Stimulated activated naive B cell treated with anti-CD40 and anti-IgM and Interleukin-4, amounts not matched to agents 10 μg/mL and 1 μg/mL and 100 μg/mL, for 72 hours (primary cell): Measurements from ENCODE around the gene KRT4.
"Not testable (repeated sequence)": the region's sequence is repeated elsewhere in the genome, so short reads cannot be mapped to it uniquely, and the experiment has no call there.

Experiments used
- ATAC-seq, 2 donors: fragments of 150-1000 bp; cut with Tn5 transposase; replicated peaks; 2 replicates each; pipeline ENCODE4 v1.10.0; 2021; ENCODE audit warnings: moderate library complexity in 1 of 2
- DNase-seq: peaks from one replicate; pipeline ENCODE4 v3.0.0; 2021
- H3K27ac Mint-ChIP-seq: one replicate; pipeline ENCODE4 v1.8.0; 2022; ENCODE audit warnings: mild to moderate bottlenecking, mixed read lengths
- H3K27me3 Mint-ChIP-seq, 2 donors: one replicate each; pipeline ENCODE4 v1.8.0; 2022; ENCODE audit warnings: mixed read lengths in 2 of 2
- H3K36me3 Mint-ChIP-seq, 2 donors: one replicate each; pipeline ENCODE4 v1.8.0; 2022; ENCODE audit warnings: mixed read lengths in 2 of 2, mild to moderate bottlenecking in 1 of 2
- H3K4me1 Mint-ChIP-seq, 2 donors: one replicate each; pipeline ENCODE4 v1.8.0; 2022; ENCODE audit warnings: mixed read lengths in 2 of 2, mild to moderate bottlenecking in 1 of 2
- H3K4me3 Mint-ChIP-seq, 2 donors: one replicate each; pipeline ENCODE4 v1.8.0; 2022; ENCODE audit warnings: mild to moderate bottlenecking in 2 of 2, mixed read lengths in 2 of 2, moderate library complexity in 1 of 2
- H3K9me3 Mint-ChIP-seq, 2 donors: one replicate each; pipeline ENCODE4 v1.8.0; 2022; ENCODE audit warnings: mixed read lengths in 2 of 2, mild to moderate bottlenecking in 1 of 2

KRT4 gene

DNA sequence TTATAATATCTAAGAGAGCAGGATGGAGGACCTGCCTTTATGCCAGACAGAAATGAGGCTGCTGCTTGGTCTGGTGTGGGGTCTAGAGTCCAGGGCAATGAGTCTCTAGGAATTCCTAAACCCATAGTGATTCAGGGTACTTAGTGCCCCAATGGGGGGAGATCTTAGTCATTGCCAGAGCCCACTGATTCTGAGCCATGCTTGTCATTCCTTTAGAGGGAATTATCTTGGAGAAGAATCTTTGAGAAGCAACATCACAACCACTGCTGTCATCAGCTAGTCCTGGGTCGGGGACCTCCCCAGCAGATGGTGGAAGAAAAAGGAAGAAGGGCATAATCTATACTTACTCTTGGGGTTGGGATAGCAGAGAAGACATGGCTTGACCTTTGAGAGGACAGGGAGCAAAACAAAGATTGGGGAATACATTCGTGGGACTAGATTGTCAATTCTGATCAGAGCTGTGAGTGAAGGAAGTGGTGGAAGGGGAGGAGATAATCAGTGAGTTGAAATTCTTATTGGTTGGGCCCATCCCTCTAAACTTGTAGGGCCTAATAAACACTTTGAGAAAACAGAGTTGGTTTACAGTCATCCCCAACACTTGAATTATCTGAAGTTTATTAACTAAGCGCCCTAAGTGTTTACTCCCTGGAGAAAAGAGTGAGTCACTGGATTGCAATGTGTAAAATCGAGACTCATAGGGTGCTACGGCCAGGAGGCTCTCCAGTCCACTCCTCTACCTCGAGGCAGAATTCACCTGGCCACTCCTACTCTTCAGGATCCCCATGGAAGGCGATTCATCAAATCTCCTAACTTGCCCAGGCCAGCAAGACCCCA lies 15.0 kb downstream of the KRT4 start:
- Mint-ChIP-seq H3K27ac (no peak overlapping the region), H3K27me3 (peaks cover 7 to 18% of the 10 kb centered on the region in 2 donors), H3K4me1 (peaks cover 0 to 4% of the 10 kb centered on the region in 2 donors), H3K36me3 (no peaks in the 10 kb centered on the region), H3K9me3 (no peaks in the 10 kb centered on the region), H3K4me3 (no peak overlapping the region)
- DNase-seq, result no peak
- no peak for ATAC-seq

DNA sequence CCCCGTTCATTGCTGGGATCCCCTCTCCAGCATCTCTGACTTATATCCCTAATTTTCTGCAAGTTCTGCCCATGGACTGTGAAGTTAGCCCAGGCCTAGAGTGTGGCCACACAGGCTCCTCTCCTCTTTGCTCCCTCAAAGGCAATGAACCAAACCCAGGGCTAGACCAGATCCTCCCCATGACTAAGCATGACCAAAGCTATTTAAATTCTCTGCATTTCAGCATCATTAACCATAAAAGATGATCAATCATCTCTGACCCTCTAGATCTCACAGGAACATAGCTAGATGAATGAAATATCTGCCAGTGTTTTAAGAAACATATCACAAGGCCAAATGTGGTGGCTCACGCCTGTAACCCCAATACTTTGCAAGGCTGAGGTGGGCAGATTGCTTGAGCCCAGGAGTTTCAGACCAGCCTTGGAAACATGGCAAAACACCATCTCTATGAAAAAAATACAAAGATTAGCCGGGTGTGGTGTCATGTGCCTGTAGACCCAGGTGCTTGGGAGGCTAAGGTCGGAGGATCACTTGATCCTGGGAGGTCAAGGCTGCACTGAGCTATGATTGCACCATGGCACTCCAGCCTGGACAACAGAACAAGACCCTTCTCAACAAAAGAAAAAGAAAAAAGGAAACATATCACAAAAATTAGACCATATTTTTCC lies 15.8 kb downstream of the KRT4 start:
- no peak overlapping the region for H3K4me3 Mint-ChIP-seq
- ATAC-seq (no peak), DNase-seq (no peak)
- no peak overlapping the region for H3K27ac Mint-ChIP-seq
- no peaks in the 10 kb centered on the region for H3K36me3 Mint-ChIP-seq
- no peaks in the 10 kb centered on the region for H3K9me3 Mint-ChIP-seq
- H3K4me1 Mint-ChIP-seq, result peaks cover 0 to 4% of the 10 kb centered on the region in 2 donors
- peaks cover 7 to 24% of the 10 kb centered on the region in 2 donors for H3K27me3 Mint-ChIP-seq

DNA sequence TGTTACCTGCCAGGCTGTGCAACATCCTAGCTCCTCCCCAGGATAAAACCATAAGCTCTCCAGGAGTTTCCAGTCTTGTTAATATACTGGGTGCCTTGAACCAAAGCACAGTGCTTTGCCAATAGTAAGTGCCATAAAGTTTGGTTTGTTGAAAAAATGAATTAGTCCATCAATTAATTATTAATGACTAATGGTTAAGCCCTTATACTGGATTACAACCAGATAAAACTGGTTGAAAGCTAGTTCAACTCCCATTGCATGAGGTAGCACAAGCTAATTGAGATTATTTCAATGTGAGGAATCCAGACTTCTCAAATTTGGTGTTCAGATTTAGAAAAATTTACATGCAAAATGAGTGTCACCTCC lies 16.4 kb downstream of the KRT4 start:
- ATAC-seq (no peak), DNase-seq (no peak)
- Mint-ChIP-seq H3K4me1 (peaks cover 0 to 6% of the 10 kb centered on the region in 2 donors), H3K27ac (no peak overlapping the region), H3K9me3 (no peaks in the 10 kb centered on the region), H3K4me3 (no peak overlapping the region), H3K36me3 (no peaks in the 10 kb centered on the region), H3K27me3 (peaks cover 10 to 28% of the 10 kb centered on the region in 2 donors)

- peaks cover 12 to 31% of the 10 kb centered on the region in 2 donors for H3K27me3 Mint-ChIP-seq
- no peak overlapping the region for H3K4me3 Mint-ChIP-seq
- no peak for ATAC-seq
- no peaks in the 10 kb centered on the region for H3K36me3 Mint-ChIP-seq
- no peak overlapping the region for H3K27ac Mint-ChIP-seq
- DNase-seq, result no peak
- H3K9me3 Mint-ChIP-seq, result no peaks in the 10 kb centered on the region
- H3K4me1 Mint-ChIP-seq, result peaks cover 0 to 6% of the 10 kb centered on the region in 2 donors
These were observed 16.9 kb downstream of the KRT4 start for GRCh38 chr12:52796839-52797528.

- Mint-ChIP-seq H3K9me3 (no peaks in the 10 kb centered on the region), H3K27ac (no peak overlapping the region), H3K36me3 (no peaks in the 10 kb centered on the region), H3K4me3 (no peak overlapping the region), H3K27me3 (peaks cover 17 to 36% of the 10 kb centered on the region in 2 donors), H3K4me1 (peaks cover 5 to 7% of the 10 kb centered on the region in 2 donors)
- ATAC-seq (no peak), DNase-seq (no peak)
These were observed 17.5 kb downstream of the KRT4 start for GRCh38 chr12:52796429-52796794.

GRCh38 chr12:52795694-52796428 lies 18.1 kb downstream of the KRT4 start, which contains the start of gene KRT3:
TSS of gene KRT3 (minus strand) at chr12:52796117. CDS start at chr12:52796042, 75 bp downstream.
- Mint-ChIP-seq H3K27ac (no peak within 1 kb of the TSS), H3K4me1 (peaks cover 5 to 7% of the 10 kb centered on the region in 2 donors), H3K9me3 (no peaks in the 10 kb centered on the region), H3K27me3 (peaks cover 19 to 37% of the 10 kb centered on the region in 2 donors), H3K4me3 (no peak within 1 kb of the TSS), H3K36me3 (no peaks in the 10 kb centered on the region)
- DNase-seq, result no peak
- no peak for ATAC-seq

- H3K27ac Mint-ChIP-seq, H3K36me3 Mint-ChIP-seq, H3K9me3 Mint-ChIP-seq, H3K4me1 Mint-ChIP-seq, H3K4me3 Mint-ChIP-seq, DNase-seq, ATAC-seq: not testable (repeated sequence)
- H3K27me3 Mint-ChIP-seq, result peaks cover 24 to 42% of the 10 kb centered on the region in 2 donors
These were observed 18.6 kb downstream of the KRT4 start for GRCh38 chr12:52795332-52795674.

DNA sequence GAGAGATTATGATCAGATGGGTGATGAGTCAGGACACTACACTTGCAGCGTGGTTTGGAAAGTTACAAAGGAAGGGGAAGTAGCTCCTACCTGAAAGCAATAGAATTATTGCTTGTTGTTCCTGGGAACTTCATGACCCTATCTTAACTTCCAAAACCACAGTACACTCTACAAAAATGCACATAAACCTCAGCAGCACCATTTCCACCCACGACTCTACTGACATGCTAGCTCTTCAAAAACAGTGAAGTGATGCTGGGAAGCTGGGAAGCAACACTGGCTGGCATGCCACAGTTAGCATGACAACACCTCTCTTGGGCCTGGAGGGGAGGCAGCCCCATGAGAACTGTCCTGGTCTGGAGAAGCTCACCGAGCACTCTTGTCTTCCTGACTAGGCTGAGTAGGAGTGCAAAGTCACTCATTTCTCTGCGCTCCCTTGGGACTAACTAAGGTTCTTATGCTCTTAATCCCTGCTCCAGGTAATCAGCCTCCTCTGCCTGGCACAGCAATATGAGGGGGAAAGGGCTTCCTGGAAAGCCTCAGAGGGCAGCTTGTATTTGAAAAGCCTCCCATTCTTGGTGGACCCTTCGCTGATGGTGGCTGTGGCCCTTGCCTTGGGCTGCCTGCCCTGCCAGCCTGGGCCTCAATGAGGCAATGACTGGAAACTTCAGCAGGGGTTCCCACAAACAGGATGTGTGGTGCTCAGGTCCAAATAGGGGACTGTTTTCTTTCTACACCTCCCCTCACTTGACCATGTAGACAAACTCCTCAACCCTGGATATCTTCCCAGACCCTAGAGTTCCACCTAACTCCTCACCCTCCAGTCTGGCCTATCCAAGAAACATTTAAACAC lies 19.2 kb downstream of the KRT4 start:
- ATAC-seq (peak; percentile 57 to 61), DNase-seq (no peak)
- no peaks in the 10 kb centered on the region for H3K36me3 Mint-ChIP-seq
- peaks cover 23 to 42% of the 10 kb centered on the region in 2 donors for H3K27me3 Mint-ChIP-seq
- H3K4me3 Mint-ChIP-seq, result no peak overlapping the region
- H3K9me3 Mint-ChIP-seq, result no peaks in the 10 kb centered on the region
- no peak overlapping the region for H3K27ac Mint-ChIP-seq
- peaks cover 5 to 9% of the 10 kb centered on the region in 2 donors for H3K4me1 Mint-ChIP-seq

DNA sequence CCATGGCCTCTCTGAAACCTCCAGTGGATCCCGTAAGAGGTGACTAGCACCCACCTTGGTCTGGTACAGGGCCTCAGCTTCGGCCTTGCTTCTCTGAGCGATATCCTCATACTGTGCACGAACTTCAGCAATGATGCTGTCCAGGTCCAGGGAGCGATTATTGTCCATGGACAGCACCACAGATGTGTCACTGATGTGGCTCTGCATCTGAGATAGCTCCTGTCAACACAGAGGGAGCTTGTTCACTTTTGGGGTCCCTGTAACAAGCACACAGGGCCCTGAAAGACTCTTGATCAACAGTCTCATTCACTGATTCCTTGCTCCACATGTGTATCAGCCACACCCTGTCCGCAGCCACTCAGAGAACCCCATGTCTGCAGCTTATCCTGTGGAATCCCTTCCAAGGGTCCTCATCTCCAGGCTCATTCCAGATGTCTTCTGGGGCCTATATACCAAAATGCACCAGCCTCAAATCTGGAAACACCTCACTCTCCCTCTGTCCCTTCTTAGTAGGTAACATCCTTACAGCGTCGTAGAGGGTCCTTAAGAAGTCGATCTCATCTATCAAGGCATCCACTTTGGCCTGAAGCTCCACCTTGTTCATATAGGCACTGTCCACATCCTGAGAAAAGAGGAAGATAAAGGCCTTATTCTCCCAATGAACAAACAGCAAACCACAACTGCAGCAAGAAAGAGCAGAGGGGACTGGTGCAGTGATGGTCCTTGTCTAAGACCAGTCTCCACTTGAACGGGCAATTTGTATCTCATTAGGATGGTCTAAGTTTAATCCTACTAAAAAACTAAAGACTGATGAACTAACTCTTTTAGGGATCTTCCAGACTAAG lies 21.5 kb downstream of the KRT4 start:
- Mint-ChIP-seq H3K4me1 (peaks cover 5 to 10% of the 10 kb centered on the region in 2 donors), H3K9me3 (no peaks in the 10 kb centered on the region), H3K36me3 (no peaks in the 10 kb centered on the region), H3K4me3 (no peak overlapping the region), H3K27ac (no peak overlapping the region), H3K27me3 (peaks cover 34 to 51% of the 10 kb centered on the region in 2 donors)
- ATAC-seq (peak; percentile 23 to 47), DNase-seq (no peak)

- H3K27ac Mint-ChIP-seq, result no peak overlapping the region
- peaks cover 34 to 51% of the 10 kb centered on the region in 2 donors for H3K27me3 Mint-ChIP-seq
- no peaks in the 10 kb centered on the region for H3K36me3 Mint-ChIP-seq
- no peak for DNase-seq
- H3K4me3 Mint-ChIP-seq, result no peak overlapping the region
- H3K9me3 Mint-ChIP-seq, result no peaks in the 10 kb centered on the region
- ATAC-seq, result peak; percentile 11 to 36
- peaks cover 5 to 10% of the 10 kb centered on the region in 2 donors for H3K4me1 Mint-ChIP-seq
These were observed 22.4 kb downstream of the KRT4 start for GRCh38 chr12:52791271-52792184.

GRCh38 chr12:52790427-52791270 lies 23.3 kb downstream of the KRT4 start:
- no peak overlapping the region for H3K4me3 Mint-ChIP-seq
- no peak overlapping the region for H3K27ac Mint-ChIP-seq
- DNase-seq (no peak), ATAC-seq (no peak)
- H3K27me3 Mint-ChIP-seq, result peaks cover 34 to 52% of the 10 kb centered on the region in 2 donors
- peaks cover 2 to 3% of the 10 kb centered on the region in 2 donors for H3K9me3 Mint-ChIP-seq
- H3K4me1 Mint-ChIP-seq, result peaks cover 5 to 10% of the 10 kb centered on the region in 2 donors
- H3K36me3 Mint-ChIP-seq, result no peaks in the 10 kb centered on the region
